Endothelial cell (in vitro differentiated cells): ENCODE data around the gene DSTN. TPM values are rescaled to one million over a fixed set of nuclear protein-coding genes. Genes with fewer than 3 reads are reported as not detected.

Experiments
- DNase-seq: peaks from one replicate; pipeline ENCODE4 v3.0.0; 2021; ENCODE audit warnings: low spot score
- H3K27ac Mint-ChIP-seq: one replicate; pipeline ENCODE4 v1.8.0; 2021; ENCODE audit warnings: mixed read lengths, inconsistent platforms; ENCODE audit not compliant: unreplicated experiment
- H3K27me3 Mint-ChIP-seq: one replicate; pipeline ENCODE4 v1.8.0; 2021; ENCODE audit warnings: mild to moderate bottlenecking, moderate library complexity, mixed read lengths, inconsistent platforms; ENCODE audit not compliant: unreplicated experiment
- H3K36me3 Mint-ChIP-seq: one replicate; pipeline ENCODE4 v1.8.0; 2021; ENCODE audit warnings: mild to moderate bottlenecking, low read depth, mixed read lengths, inconsistent platforms; ENCODE audit not compliant: unreplicated experiment
- H3K4me1 Mint-ChIP-seq: one replicate; pipeline ENCODE4 v1.8.0; 2021; ENCODE audit warnings: mild to moderate bottlenecking, mixed read lengths, inconsistent platforms; ENCODE audit not compliant: unreplicated experiment
- H3K4me3 Mint-ChIP-seq: one replicate; pipeline ENCODE4 v1.8.0; 2021; ENCODE audit warnings: mild to moderate bottlenecking, mixed read lengths, inconsistent platforms; ENCODE audit not compliant: unreplicated experiment
- H3K9me3 Mint-ChIP-seq: one replicate; pipeline ENCODE4 v1.8.0; 2021; ENCODE audit warnings: mixed read lengths, inconsistent platforms; ENCODE audit not compliant: unreplicated experiment
- CTCF ChIP-seq: fragments of 200-600 bp; sonication (generic); IDR thresholded peaks from one replicate; pipeline ENCODE4 v1.5.0; 2021; ENCODE audit warnings: antibody characterized with exemption; ENCODE audit not compliant: unreplicated experiment
- total RNA-seq: library from RNA; stranded (reverse); fragmentation: NEBNext Ultra II Directional; extraction: Animal tissue kit (Norgen Biotek cat#: 25700); gene quantifications from one replicate; pipeline ENCODE4 v1.2.1, GENCODE V29; 2021; ENCODE audit not compliant: unreplicated experiment

DSTN gene
- total RNA-seq, 1 donor from 2014 or later, result 142 TPM

- Mint-ChIP-seq H3K4me3 (no peak overlapping the region), H3K27ac (no peak overlapping the region), H3K36me3 (peaks cover 12% of the 10 kb centered on the region), H3K27me3 (peaks cover 5% of the 10 kb centered on the region), H3K4me1 (peaks cover 3% of the 10 kb centered on the region), H3K9me3 (no peaks in the 10 kb centered on the region)
- no peak for DNase-seq
- no peak for TF ChIP-seq CTCF
Observed at GRCh38 chr20:17641520-17641964, 71.7 kb downstream of the DSTN start.

- Mint-ChIP-seq H3K36me3 (peaks cover 12% of the 10 kb centered on the region), H3K27ac (no peak overlapping the region), H3K4me1 (peaks cover 3% of the 10 kb centered on the region), H3K4me3 (no peak overlapping the region), H3K9me3 (no peaks in the 10 kb centered on the region), H3K27me3 (peaks cover 5% of the 10 kb centered on the region)
- DNase-seq, result no peak
- no peak for TF ChIP-seq CTCF
Observed at GRCh38 chr20:17641993-17642392, 72.1 kb downstream of the DSTN start.

GRCh38 chr20:17642404-17643269, 72.8 kb downstream of the DSTN start:
- peaks cover 3% of the 10 kb centered on the region for H3K4me1 Mint-ChIP-seq
- no peak for TF ChIP-seq CTCF
- peaks cover 5% of the 10 kb centered on the region for H3K27me3 Mint-ChIP-seq
- no peak overlapping the region for H3K27ac Mint-ChIP-seq
- no peak overlapping the region for H3K4me3 Mint-ChIP-seq
- DNase-seq, result no peak
- H3K36me3 Mint-ChIP-seq, result peaks cover 12% of the 10 kb centered on the region
- no peaks in the 10 kb centered on the region for H3K9me3 Mint-ChIP-seq

- Mint-ChIP-seq H3K9me3 (no peaks in the 10 kb centered on the region), H3K4me3 (no peak overlapping the region), H3K27me3 (peaks cover 5% of the 10 kb centered on the region), H3K36me3 (peaks cover 12% of the 10 kb centered on the region), H3K27ac (no peak overlapping the region), H3K4me1 (peaks cover 3% of the 10 kb centered on the region)
- DNase-seq, result no peak
- TF ChIP-seq CTCF, result no peak
Observed at GRCh38 chr20:17643531-17644188, 73.8 kb downstream of the DSTN start.

GRCh38 chr20:17644451-17644850, 74.6 kb downstream of the DSTN start:
- DNase-seq, result no peak
- Mint-ChIP-seq H3K27ac (no peak overlapping the region), H3K27me3 (peaks cover 5% of the 10 kb centered on the region)

More at GRCh38 chr20:17644451-17644850, 74.6 kb downstream of the DSTN start:
- H3K36me3 Mint-ChIP-seq, result peaks cover 12% of the 10 kb centered on the region
- no peaks in the 10 kb centered on the region for H3K9me3 Mint-ChIP-seq
- no peak for TF ChIP-seq CTCF
- H3K4me1 Mint-ChIP-seq, result peaks cover 3% of the 10 kb centered on the region
- H3K4me3 Mint-ChIP-seq, result no peak overlapping the region
